ENCODE data around the gene TUT4.
"Not testable (repeated sequence)": the region's sequence is repeated elsewhere in the genome, so short reads cannot be mapped to it uniquely, and the experiment has no call there.

Gene TUT4, protein sequence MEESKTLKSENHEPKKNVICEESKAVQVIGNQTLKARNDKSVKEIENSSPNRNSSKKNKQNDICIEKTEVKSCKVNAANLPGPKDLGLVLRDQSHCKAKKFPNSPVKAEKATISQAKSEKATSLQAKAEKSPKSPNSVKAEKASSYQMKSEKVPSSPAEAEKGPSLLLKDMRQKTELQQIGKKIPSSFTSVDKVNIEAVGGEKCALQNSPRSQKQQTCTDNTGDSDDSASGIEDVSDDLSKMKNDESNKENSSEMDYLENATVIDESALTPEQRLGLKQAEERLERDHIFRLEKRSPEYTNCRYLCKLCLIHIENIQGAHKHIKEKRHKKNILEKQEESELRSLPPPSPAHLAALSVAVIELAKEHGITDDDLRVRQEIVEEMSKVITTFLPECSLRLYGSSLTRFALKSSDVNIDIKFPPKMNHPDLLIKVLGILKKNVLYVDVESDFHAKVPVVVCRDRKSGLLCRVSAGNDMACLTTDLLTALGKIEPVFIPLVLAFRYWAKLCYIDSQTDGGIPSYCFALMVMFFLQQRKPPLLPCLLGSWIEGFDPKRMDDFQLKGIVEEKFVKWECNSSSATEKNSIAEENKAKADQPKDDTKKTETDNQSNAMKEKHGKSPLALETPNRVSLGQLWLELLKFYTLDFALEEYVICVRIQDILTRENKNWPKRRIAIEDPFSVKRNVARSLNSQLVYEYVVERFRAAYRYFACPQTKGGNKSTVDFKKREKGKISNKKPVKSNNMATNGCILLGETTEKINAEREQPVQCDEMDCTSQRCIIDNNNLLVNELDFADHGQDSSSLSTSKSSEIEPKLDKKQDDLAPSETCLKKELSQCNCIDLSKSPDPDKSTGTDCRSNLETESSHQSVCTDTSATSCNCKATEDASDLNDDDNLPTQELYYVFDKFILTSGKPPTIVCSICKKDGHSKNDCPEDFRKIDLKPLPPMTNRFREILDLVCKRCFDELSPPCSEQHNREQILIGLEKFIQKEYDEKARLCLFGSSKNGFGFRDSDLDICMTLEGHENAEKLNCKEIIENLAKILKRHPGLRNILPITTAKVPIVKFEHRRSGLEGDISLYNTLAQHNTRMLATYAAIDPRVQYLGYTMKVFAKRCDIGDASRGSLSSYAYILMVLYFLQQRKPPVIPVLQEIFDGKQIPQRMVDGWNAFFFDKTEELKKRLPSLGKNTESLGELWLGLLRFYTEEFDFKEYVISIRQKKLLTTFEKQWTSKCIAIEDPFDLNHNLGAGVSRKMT (N-terminal part only)

DNA sequence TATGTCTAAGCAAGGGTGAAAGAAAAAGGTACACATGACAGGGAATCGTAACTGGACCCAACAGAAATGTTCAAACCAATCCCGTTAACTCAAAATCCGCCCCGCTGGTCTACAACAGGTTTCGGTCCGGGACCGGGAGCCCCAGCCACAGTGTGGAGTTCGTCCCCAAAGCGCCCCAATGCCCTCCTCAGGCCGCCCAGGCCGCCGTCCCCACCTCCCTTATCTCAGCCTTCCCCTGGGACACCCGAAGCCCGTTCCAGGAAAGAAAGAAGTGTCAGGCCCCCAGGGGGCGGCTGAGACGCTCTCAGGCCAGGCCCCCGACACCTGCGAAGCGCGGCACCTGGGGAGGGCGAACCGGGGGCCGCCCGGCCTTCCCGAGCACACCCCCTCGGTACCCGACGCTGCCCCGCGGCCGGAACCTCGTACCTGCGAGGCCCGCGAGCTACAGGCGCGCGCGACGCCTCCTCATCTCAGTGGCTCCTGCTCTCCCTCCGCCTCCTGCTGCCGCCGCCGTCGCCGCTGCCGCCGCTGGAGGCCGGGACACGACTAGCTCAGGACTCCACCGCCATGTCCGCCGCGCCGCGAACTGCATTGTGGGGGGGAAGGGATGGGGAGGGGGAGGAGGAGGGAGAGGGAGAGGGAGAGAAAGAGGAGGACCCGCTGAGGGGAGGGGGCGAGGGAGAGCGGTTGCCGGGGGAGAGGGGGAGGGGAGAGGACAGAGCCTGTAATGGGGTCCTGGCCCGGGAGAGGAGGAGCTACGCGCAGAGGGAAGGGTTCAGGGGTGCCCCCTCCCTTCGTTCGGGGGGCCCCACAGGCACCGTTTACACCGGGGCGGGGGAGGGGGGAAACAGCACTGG, at the start of gene TUT4:
Gene TUT4 (minus strand): TSS at position 588 of the 857 bp plus-strand sequence. CDS start 26,812 bp downstream, outside the sequence.
- peak; percentile 49 for DNase-seq

DNA sequence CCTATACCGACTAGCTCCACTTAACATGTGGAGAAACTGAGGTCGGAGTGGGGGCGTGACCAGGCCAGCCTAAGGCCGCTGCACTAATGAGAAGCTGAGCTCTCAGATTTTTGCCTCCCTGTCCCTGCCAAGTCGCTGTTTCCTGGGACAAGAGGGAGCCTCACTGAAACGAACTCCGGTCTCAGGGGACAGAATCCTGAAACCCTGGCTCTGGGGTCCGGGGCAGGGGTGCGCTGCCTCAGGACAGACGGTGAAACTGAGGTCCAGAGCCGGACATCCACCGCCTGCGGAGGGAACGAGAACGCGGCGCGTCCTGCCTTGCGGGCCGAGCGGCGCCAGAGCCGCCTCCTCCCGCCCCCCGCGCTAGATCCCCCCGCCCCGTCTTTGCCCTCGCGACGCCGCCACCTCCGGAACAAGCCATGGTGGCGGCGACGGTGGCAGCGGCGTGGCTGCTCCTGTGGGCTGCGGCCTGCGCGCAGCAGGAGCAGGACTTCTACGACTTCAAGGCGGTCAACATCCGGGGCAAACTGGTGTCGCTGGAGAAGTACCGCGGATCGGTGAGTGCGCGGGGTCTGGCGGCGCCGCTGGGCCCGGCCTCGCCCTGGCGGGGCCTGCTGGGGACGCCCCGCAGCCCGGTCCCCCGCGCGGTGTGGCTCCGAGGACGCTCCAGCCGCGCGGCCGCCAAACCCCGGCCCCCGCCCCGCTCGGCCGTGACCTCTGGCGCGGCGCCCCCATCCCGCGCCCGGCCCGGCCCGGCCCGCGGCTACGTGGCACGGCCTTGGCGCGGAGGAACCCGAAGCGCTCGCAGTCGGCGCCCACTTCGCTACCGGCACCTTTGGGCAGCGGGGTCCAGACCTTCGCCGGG, 49.3 kb upstream of the TUT4 start, which contains the start of gene GPX7:
Gene GPX7 (plus strand): TSS at position 381 of the 865 bp plus-strand sequence. CDS start 39 bp downstream, at position 420.
- no peak for DNase-seq

DNA sequence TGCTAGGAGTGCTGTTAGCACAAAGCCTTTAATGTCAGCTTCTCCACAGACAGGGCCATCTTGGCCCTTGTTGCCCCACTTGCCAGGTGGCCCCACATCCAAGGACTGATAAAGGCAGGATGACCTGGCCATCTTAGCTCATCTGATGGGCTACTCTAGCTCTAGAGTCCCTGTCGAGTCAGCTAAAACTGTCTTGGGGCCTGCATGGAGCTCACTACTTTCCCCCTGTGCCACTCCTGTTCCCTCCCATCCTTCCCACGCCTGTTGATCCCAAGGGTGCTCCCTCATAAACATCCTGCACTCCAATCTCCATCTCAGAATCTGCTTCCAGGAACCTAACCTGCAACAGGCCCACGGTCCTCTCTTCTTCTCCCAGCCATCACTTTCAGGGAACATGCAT, 48.6 kb upstream of the TUT4 start:
- no peak for DNase-seq

- no peak for DNase-seq
These were observed 47.8 kb upstream of the TUT4 start for GRCh38 chr1:52600533-52601179.

- DNase-seq = no peak
These were observed 46.3 kb upstream of the TUT4 start for GRCh38 chr1:52599236-52599635.

GRCh38 chr1:52598729-52599128, 45.8 kb upstream of the TUT4 start:
- DNase-seq = no peak

DNA sequence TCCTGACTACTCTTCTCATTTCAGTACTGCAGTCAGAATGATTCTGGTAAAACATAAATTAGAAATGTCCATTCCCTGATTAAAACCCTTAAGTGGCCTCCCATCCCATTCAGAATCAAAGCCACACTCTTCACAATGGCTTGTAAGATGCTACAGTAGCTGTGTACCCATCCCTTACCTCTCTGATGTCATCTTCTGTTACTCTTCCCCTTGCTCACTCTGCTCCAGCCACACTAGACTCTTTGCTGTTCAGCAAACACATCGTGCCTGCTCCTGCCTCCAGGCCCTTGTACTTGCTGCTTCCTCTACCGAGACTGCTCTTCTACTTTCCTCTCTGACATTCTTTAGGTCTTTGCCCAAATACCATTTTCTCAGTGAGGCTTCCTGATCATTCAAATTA, 45.0 kb upstream of the TUT4 start:
- DNase-seq = no peak

GRCh38 chr1:52595061-52595460, 42.2 kb upstream of the TUT4 start:
- no peak for DNase-seq

DNA sequence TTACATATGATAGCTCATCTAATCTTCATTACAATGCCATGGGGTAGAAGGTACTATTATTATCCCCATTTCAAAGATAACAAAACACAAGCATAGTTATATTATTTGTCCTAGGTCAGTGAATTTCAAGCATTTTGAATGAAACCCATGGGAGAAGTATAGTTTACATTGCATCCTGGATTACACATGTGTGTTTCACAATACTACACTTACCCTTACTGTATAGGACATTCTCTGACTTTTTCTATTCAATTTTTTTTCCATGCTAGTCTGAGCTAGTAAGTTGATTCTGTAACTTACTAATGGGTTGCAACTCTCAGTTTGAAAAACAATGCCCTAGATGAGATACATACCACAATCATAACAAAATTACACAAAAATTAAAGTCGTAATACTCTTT, 40.6 kb upstream of the TUT4 start:
- no peak for DNase-seq

- DNase-seq = no peak
These were observed 39.9 kb upstream of the TUT4 start for GRCh38 chr1:52592637-52593323.

GRCh38 chr1:52590266-52590665, 37.4 kb upstream of the TUT4 start:
- no peak for DNase-seq

- no peak for DNase-seq
These were observed 35.6 kb upstream of the TUT4 start for GRCh38 chr1:52588535-52588934.

GRCh38 chr1:52588027-52588426, 35.1 kb upstream of the TUT4 start:
- DNase-seq = no peak

DNA sequence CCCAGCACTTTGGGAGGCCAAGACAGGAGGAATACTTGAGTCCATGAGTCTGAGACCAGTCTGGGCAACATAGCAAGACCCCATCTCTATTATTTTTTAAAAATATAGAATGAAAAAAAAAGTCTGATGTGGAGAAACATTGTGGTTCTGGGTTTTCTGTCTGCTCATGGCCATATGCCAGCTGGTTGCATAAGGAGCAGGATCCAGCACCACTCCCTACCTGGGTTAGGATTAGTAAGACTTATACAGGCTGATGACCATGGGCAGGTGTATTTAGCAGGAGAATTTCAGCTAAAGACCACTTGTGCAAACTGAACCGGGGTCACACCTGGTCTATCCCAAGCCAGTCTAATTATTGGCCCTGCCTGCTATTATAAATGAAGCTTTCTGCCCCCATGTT, 32.6 kb upstream of the TUT4 start:
- no peak for DNase-seq

GRCh38 chr1:52582116-52582696, 29.3 kb upstream of the TUT4 start:
- no peak for DNase-seq

GRCh38 chr1:52580283-52580682, 27.4 kb upstream of the TUT4 start:
- DNase-seq = no peak

DNA sequence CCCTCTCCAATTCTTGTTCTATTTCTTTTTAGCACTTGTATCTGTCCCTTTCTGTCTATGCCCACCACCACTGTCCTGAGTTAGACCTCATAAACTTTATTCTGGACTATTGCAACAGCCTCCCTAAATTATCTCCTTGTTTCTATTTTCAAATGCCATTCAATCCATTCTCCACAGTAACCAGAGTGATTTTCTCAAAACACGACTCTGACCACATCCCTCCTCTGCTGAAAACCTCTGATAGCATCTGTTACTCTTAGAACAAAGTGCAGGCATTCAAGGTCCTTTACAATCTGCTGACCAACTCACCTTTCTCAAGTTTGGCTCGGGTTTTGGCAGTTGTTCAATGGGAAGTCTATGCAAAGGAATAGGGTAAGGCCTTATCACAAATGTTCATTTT, 26.5 kb upstream of the TUT4 start:
- DNase-seq = peak; percentile 21

- not testable (repeated sequence) for DNase-seq
These were observed 25.2 kb upstream of the TUT4 start for GRCh38 chr1:52578066-52578465.

DNA sequence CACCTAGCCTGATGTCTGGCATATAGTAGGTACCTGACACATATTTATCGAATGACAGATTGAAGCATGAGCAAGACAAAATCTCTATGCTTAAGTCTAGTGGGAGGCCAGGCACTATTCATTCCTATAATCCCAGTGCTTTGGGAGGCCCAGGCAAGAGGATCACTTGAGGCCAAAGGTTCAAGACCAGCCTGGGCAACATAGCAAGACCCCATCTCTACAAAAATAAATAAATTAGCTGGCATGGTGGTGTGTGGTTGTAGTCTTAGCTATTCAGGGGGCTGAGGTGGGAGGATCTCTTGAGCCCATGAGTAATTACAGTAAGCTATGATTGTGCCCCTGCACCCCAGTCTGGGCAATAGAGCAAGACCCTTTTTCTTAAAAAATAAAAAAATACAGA, 23.2 kb upstream of the TUT4 start:
- no peak for DNase-seq
